SK-N-MC (cell line): ENCODE measurements around the gene SF3A2.

Experiments
- EZH2 ChIP-seq: fragments of 200-600 bp; sonication (generic); IDR thresholded peaks from one replicate; pipeline ENCODE4 v1.6.1; 2017; ENCODE audit warnings: antibody characterized with exemption
- FOXP2 ChIP-seq: optimal IDR thresholded peaks from 2 replicates; pipeline ENCODE3; 2011; ENCODE audit warnings: mild to moderate bottlenecking, moderate library complexity; ENCODE audit not compliant: insufficient read depth; ENCODE audit errors: extremely low read length, control extremely low read depth
- POLR2AphosphoS5 ChIP-seq: IDR thresholded peaks from 2 replicates; pipeline ENCODE4 v1.6.1; 2012; ENCODE audit warnings: mild to moderate bottlenecking, low read depth, low read length, borderline replicate concordance

DNA sequence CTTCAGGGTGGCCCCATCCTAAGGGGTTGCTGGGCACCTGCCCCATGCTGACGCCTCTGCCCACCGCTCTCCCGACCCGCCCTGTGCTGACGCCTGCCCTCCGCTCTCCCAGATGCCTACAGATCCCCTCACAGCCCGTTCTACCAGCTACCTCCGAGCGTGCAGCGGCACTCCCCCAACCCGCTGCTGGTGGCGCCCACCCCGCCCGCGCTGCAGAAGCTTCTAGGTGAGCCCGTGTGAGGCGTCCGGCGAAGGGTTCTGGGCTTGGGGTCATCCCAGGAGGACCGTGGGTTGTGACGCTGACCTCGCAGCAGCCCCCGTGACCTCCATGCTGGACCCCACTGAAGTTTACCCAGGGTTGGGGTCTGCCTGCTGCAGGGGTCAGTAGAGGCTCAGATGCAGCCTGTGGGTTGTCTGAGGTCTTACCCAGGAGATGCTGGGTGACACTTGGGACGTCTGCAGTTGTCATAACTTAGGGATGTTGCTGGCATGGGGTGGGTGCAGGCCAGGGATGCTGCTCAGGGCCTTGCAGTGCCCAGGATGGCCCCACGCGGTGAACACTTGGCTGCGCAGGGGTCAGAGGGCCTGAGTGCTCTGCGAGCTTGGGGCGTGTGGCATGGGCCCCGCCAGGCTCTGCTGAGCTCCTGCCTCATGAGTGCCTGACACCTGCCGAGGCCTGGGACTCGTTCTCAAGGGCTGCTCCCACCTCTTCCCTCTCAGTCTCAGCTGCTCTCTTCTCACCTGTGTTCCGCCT is 25.5 kb upstream of the SF3A2 start:
- no peak for TF ChIP-seq EZH2
- no peak for TF ChIP-seq POLR2AphosphoS5
- no peak for TF ChIP-seq FOXP2
